Sigmoid colon (tissue), 4 donors: ENCODE measurements around the gene MCC.

ENCODE experiments used
- EP300 ChIP-seq, 4 donors: sonication (generic); formaldehyde crosslinking; IDR thresholded peaks; one replicate each; pipeline ENCODE4 v1.6.1; 2017; ENCODE audit warnings: antibody characterized with exemption in 4 of 4
- POLR2A ChIP-seq, 2 donors: fragments of 450-650 bp; IDR thresholded peaks; one replicate each; pipeline ENCODE4 v1.6.1; 2016; ENCODE audit warnings: antibody characterized with exemption in 2 of 2, mild to moderate bottlenecking in 2 of 2, moderate library complexity in 2 of 2
- POLR2AphosphoS5 ChIP-seq, 4 donors: sonication (generic); formaldehyde crosslinking; IDR thresholded peaks; one replicate each; pipeline ENCODE4 v1.6.1; 2017; ENCODE audit warnings: antibody characterized with exemption in 4 of 4
- TF ChIP-seq, protein P1 (sequence below), 4 experiments: fragments of 450-650 bp in 3 of 4; fragments of 200-600 bp in 1 of 4; IDR thresholded peaks; one replicate each; pipeline ENCODE4 v1.5.1; 2016 to 2019; ENCODE audit warnings: antibody characterized with exemption in 4 of 4, mild to moderate bottlenecking in 3 of 4, moderate library complexity in 2 of 4

GRCh38 chr5:113112435-113112834 lies 375.8 kb downstream of the MCC start:
- TF ChIP-seq EP300 (IDR thresholded peaks at IDR 0.05) (no peak), POLR2A (IDR thresholded peaks at IDR 0.05) (no peak), POLR2AphosphoS5 (IDR thresholded peaks at IDR 0.05) (no peak)
- TF ChIP-seq, protein P1, sequence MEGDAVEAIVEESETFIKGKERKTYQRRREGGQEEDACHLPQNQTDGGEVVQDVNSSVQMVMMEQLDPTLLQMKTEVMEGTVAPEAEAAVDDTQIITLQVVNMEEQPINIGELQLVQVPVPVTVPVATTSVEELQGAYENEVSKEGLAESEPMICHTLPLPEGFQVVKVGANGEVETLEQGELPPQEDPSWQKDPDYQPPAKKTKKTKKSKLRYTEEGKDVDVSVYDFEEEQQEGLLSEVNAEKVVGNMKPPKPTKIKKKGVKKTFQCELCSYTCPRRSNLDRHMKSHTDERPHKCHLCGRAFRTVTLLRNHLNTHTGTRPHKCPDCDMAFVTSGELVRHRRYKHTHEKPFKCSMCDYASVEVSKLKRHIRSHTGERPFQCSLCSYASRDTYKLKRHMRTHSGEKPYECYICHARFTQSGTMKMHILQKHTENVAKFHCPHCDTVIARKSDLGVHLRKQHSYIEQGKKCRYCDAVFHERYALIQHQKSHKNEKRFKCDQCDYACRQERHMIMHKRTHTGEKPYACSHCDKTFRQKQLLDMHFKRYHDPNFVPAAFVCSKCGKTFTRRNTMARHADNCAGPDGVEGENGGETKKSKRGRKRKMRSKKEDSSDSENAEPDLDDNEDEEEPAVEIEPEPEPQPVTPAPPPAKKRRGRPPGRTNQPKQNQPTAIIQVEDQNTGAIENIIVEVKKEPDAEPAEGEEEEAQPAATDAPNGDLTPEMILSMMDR (IDR thresholded peaks at IDR 0.05): no peak
